ENCODE results near the gene MRPL12.

Gene MRPL12

GRCh38 chr17:81687770-81688541, 15.2 kb upstream of the MRPL12 start:
- Histone ChIP-seq H3K27me3 (replicated peaks) (no peaks in the 10 kb centered on the region), H3K36me3 (replicated peaks) (peaks cover 70% of the 10 kb centered on the region), H3K27ac (no peak overlapping the region), H3K4me3 (ENCODE audit: low read depth, low read length) (no peak overlapping the region)
- no peak for DNase-seq
- no peak for TF ChIP-seq CTCF (IDR thresholded peaks at IDR 0.05; ENCODE audit: low read depth, low read length, missing control alignments)
- in situ Hi-C loops (cut with HindIII; ENCODE audit: low pct_ligation_motif_present, low sequenced_read_pairs), result no loop called here

GRCh38 chr17:81688616-81689015, 14.6 kb upstream of the MRPL12 start:
- in situ Hi-C loops (cut with HindIII; ENCODE audit: low pct_ligation_motif_present, low sequenced_read_pairs), result no loop called here
- DNase-seq, result no peak
- no peak overlapping the region for H3K27ac ChIP-seq
- H3K36me3 ChIP-seq (replicated peaks), result peaks cover 77% of the 10 kb centered on the region
- TF ChIP-seq CTCF (IDR thresholded peaks at IDR 0.05; ENCODE audit: low read depth, low read length, missing control alignments), result no peak
- no peaks in the 10 kb centered on the region for H3K27me3 ChIP-seq (replicated peaks)
- no peak overlapping the region for H3K4me3 ChIP-seq (ENCODE audit: low read depth, low read length)

- no peaks in the 10 kb centered on the region for H3K27me3 ChIP-seq (replicated peaks)
- H3K27ac ChIP-seq, result no peak overlapping the region
- no peak overlapping the region for H3K4me3 ChIP-seq (ENCODE audit: low read depth, low read length)
- H3K36me3 ChIP-seq (replicated peaks), result peaks cover 91% of the 10 kb centered on the region
- no peak for TF ChIP-seq CTCF (IDR thresholded peaks at IDR 0.05; ENCODE audit: low read depth, low read length, missing control alignments)
- DNase-seq, result no peak
- in situ Hi-C loops (cut with HindIII; ENCODE audit: low pct_ligation_motif_present, low sequenced_read_pairs), result no loop called here
Measured at GRCh38 chr17:81690066-81690465, 13.1 kb upstream of the MRPL12 start.

DNA sequence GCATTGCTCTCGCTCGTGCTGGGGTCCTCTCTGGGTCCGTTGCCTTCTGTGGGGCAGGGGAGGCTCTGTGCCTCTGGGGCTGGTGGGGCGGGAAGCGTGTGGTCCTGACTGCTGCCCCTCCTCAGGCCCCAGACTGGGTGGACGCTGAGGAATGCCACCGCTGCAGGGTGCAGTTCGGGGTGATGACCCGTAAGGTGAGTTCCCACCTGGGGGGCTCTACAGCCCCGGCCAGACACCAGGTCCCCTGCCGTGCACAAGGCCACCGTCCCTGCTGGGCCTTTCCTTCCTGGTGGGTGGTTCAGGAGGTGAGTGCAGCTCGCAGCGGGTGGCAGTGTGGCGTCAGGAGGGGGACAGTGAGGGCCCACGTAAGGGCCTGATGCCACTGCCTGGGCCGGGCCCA, 12.6 kb upstream of the MRPL12 start:
- H3K27ac ChIP-seq, result no peak overlapping the region
- peaks cover 93% of the 10 kb centered on the region for H3K36me3 ChIP-seq (replicated peaks)
- DNase-seq, result no peak
- in situ Hi-C loops (cut with HindIII; ENCODE audit: low pct_ligation_motif_present, low sequenced_read_pairs), result no loop called here
- TF ChIP-seq CTCF (IDR thresholded peaks at IDR 0.05; ENCODE audit: low read depth, low read length, missing control alignments), result no peak
- H3K4me3 ChIP-seq (ENCODE audit: low read depth, low read length), result no peak overlapping the region
- no peaks in the 10 kb centered on the region for H3K27me3 ChIP-seq (replicated peaks)

GRCh38 chr17:81691196-81691595, 12.0 kb upstream of the MRPL12 start:
- DNase-seq, result no peak
- TF ChIP-seq CTCF (IDR thresholded peaks at IDR 0.05; ENCODE audit: low read depth, low read length, missing control alignments), result no peak
- no peak overlapping the region for H3K4me3 ChIP-seq (ENCODE audit: low read depth, low read length)
- in situ Hi-C loops (cut with HindIII; ENCODE audit: low pct_ligation_motif_present, low sequenced_read_pairs), result no loop called here
- H3K27ac ChIP-seq, result no peak overlapping the region
- H3K27me3 ChIP-seq (replicated peaks), result no peaks in the 10 kb centered on the region
- H3K36me3 ChIP-seq (replicated peaks), result peaks cover 93% of the 10 kb centered on the region

GRCh38 chr17:81691608-81692007, 11.6 kb upstream of the MRPL12 start:
- Histone ChIP-seq H3K27me3 (replicated peaks) (no peaks in the 10 kb centered on the region), H3K36me3 (replicated peaks) (peaks cover 94% of the 10 kb centered on the region), H3K27ac (no peak overlapping the region), H3K4me3 (ENCODE audit: low read depth, low read length) (no peak overlapping the region)
- no peak for DNase-seq
- in situ Hi-C loops (cut with HindIII; ENCODE audit: low pct_ligation_motif_present, low sequenced_read_pairs), result no loop called here
- TF ChIP-seq CTCF (IDR thresholded peaks at IDR 0.05; ENCODE audit: low read depth, low read length, missing control alignments), result no peak

Measured in brain microvascular endothelial cell (primary cell).